ENCODE results near the gene ESRRA. TPM values are rescaled to one million over a fixed set of nuclear protein-coding genes. Genes with fewer than 3 reads are reported as not detected.

The ESRRA gene
- total and polyA plus RNA-seq, 9 of the 15 experiments (the other 6 are each of a cell fraction or from before 2014, with no cell fraction given), result 0.27 to 89.7 (median 23.7) TPM

GRCh38 chr11:64269540-64270220, 35.6 kb upstream of the ESRRA start (continued):
- TF ChIP-seq, protein P1, sequence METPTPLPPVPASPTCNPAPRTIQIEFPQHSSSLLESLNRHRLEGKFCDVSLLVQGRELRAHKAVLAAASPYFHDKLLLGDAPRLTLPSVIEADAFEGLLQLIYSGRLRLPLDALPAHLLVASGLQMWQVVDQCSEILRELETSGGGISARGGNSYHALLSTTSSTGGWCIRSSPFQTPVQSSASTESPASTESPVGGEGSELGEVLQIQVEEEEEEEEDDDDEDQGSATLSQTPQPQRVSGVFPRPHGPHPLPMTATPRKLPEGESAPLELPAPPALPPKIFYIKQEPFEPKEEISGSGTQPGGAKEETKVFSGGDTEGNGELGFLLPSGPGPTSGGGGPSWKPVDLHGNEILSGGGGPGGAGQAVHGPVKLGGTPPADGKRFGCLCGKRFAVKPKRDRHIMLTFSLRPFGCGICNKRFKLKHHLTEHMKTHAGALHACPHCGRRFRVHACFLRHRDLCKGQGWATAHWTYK (CRISPR knock-in tag; IDR thresholded peaks at IDR 0.05), result no peak; the same call in 1 of the 2 replicates
- TF ChIP-seq HLTF (IDR thresholded peaks at IDR 0.05), result no peak
- peak; percentile 82 for TF ChIP-seq MTA3 (IDR thresholded peaks at IDR 0.05; ENCODE audit: borderline replicate concordance)
- TF ChIP-seq, protein P2, sequence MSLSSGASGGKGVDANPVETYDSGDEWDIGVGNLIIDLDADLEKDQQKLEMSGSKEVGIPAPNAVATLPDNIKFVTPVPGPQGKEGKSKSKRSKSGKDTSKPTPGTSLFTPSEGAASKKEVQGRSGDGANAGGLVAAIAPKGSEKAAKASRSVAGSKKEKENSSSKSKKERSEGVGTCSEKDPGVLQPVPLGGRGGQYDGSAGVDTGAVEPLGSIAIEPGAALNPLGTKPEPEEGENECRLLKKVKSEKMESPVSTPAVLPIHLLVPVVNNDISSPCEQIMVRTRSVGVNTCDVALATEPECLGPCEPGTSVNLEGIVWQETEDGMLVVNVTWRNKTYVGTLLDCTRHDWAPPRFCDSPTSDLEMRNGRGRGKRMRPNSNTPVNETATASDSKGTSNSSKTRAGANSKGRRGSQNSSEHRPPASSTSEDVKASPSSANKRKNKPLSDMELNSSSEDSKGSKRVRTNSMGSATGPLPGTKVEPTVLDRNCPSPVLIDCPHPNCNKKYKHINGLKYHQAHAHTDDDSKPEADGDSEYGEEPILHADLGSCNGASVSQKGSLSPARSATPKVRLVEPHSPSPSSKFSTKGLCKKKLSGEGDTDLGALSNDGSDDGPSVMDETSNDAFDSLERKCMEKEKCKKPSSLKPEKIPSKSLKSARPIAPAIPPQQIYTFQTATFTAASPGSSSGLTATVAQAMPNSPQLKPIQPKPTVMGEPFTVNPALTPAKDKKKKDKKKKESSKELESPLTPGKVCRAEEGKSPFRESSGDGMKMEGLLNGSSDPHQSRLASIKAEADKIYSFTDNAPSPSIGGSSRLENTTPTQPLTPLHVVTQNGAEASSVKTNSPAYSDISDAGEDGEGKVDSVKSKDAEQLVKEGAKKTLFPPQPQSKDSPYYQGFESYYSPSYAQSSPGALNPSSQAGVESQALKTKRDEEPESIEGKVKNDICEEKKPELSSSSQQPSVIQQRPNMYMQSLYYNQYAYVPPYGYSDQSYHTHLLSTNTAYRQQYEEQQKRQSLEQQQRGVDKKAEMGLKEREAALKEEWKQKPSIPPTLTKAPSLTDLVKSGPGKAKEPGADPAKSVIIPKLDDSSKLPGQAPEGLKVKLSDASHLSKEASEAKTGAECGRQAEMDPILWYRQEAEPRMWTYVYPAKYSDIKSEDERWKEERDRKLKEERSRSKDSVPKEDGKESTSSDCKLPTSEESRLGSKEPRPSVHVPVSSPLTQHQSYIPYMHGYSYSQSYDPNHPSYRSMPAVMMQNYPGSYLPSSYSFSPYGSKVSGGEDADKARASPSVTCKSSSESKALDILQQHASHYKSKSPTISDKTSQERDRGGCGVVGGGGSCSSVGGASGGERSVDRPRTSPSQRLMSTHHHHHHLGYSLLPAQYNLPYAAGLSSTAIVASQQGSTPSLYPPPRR (CRISPR knock-in tag; IDR thresholded peaks at IDR 0.05; ENCODE audit: borderline replicate concordance), result no peak
- peak; percentile 71; the same call in 1 of the 2 replicates for TF ChIP-seq ZNF584 (CRISPR knock-in tag; IDR thresholded peaks at IDR 0.05; ENCODE audit: low read depth)
- TF ChIP-seq BRCA1 (IDR thresholded peaks at IDR 0.05), result no peak
- TF ChIP-seq BRCA1 (CRISPR knock-in tag; IDR thresholded peaks at IDR 0.05), result no peak
- peak; percentile 97 for TF ChIP-seq POLR2AphosphoS2 (IDR thresholded peaks at IDR 0.05; ENCODE audit: low read length)
- no peak for TF ChIP-seq CHD7 (IDR thresholded peaks at IDR 0.05; ENCODE audit: low read depth, low read length)
- TF ChIP-seq DIDO1 (tag; IDR thresholded peaks at IDR 0.05; ENCODE audit: low read depth), result 0 out of 2 replicates have a peak, but pooled peaks have one; percentile 65
